WTC11 (cell line): Measurements from ENCODE around the gene B3GAT3.

Source experiments
- SP1 ChIP-seq: sonication (generic); formaldehyde crosslinking; conservative IDR thresholded peaks from 2 replicates; pipeline ENCODE4 v1.8.1; 2022; ENCODE audit warnings: missing genetic modification reagents
- TF ChIP-seq, protein P1 (sequence below): fragments of 200-600 bp; IDR thresholded peaks from 2 replicates; pipeline ENCODE4 v1.8.0; 2022; ENCODE audit warnings: antibody characterized with exemption
- TF ChIP-seq, protein P2 (sequence below): fragments of 250-450 bp; sonication (Bioruptor Pico); conservative IDR thresholded peaks from 2 replicates; pipeline ENCODE4 v1.9.0; 2021; ENCODE audit warnings: mild to moderate bottlenecking
- TF ChIP-seq, protein P3 (sequence below): sonication (generic); formaldehyde crosslinking; IDR thresholded peaks from 2 replicates; pipeline ENCODE4 v1.8.1; 2023; ENCODE audit warnings: mild to moderate bottlenecking, missing genetic modification reagents, moderate library complexity
- TF ChIP-seq, protein P4 (sequence below): sonication (generic); formaldehyde crosslinking; IDR thresholded peaks from 2 replicates; pipeline ENCODE4 v1.8.1; 2022; ENCODE audit warnings: missing genetic modification reagents, borderline replicate concordance

DNA sequence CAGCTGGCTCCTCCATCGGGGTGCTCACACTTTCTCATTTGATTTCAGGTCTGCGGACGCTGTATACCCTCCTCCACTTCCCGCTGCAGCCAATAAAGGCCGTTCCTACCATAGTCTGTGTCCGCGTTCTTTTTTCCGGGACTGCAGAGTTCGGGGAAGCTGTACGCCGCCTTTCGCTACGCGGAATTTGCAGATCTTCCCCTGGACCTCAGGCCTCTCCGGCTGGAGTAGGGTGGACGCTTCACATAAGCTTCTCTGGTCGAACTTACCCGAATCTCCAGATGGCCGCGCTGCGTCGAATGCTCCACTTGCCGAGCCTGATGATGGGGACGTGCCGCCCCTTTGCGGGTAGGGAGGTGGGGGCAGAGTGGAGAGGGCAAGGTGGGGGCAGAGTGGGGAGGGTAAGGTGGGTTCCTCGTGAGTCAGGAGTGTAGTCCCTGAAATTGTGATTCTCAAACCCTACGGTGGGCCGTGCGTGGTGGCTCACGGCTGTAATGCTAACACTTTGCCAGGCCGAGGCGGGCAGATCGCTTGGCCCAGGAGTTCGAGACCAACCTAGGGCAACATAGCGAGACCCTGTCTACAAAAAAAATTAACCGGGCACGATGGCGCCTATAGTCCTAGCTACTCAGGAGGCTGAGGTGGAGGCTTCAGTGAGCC lies 43.9 kb upstream of the B3GAT3 start:
- TF ChIP-seq, protein P1, sequence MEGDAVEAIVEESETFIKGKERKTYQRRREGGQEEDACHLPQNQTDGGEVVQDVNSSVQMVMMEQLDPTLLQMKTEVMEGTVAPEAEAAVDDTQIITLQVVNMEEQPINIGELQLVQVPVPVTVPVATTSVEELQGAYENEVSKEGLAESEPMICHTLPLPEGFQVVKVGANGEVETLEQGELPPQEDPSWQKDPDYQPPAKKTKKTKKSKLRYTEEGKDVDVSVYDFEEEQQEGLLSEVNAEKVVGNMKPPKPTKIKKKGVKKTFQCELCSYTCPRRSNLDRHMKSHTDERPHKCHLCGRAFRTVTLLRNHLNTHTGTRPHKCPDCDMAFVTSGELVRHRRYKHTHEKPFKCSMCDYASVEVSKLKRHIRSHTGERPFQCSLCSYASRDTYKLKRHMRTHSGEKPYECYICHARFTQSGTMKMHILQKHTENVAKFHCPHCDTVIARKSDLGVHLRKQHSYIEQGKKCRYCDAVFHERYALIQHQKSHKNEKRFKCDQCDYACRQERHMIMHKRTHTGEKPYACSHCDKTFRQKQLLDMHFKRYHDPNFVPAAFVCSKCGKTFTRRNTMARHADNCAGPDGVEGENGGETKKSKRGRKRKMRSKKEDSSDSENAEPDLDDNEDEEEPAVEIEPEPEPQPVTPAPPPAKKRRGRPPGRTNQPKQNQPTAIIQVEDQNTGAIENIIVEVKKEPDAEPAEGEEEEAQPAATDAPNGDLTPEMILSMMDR = no peak
- TF ChIP-seq, protein P2, sequence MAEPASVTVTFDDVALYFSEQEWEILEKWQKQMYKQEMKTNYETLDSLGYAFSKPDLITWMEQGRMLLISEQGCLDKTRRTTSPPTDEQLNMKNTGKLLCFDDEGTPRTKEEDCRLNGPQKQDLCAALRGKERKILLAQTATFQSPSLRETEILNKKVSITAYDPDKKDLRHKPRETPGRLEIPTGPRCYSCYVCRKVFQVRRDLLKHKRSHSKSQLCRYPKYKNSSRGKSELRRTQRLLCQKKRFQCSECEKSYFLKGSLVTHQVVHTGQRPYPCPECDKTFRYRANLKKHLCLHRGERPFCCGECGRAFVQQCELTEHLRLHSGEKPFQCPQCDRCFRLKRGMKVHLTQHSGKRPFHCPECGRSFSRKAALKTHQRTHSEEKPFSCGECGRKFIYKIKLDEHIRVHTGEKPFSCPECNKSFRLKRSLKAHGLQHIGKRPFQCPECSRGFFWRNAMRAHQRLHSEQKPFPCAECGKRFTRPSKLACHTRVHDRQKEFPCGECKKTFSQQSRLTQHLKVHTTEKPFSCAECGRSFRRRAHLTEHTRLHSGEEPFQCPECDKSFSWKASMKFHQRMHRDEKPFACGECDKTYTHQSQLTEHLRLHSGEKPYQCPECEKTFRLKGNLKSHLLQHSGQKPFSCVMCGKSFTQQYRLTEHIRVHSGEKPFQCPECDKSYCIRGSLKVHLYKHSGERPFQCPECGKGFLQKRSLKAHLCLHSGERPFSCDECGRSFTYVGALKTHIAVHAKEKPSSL (CRISPR knock-in tag) = no peak
- TF ChIP-seq SP1 = no peak
- TF ChIP-seq, protein P3, sequence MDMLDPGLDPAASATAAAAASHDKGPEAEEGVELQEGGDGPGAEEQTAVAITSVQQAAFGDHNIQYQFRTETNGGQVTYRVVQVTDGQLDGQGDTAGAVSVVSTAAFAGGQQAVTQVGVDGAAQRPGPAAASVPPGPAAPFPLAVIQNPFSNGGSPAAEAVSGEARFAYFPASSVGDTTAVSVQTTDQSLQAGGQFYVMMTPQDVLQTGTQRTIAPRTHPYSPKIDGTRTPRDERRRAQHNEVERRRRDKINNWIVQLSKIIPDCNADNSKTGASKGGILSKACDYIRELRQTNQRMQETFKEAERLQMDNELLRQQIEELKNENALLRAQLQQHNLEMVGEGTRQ (CRISPR knock-in tag) = no peak
- TF ChIP-seq, protein P4, sequence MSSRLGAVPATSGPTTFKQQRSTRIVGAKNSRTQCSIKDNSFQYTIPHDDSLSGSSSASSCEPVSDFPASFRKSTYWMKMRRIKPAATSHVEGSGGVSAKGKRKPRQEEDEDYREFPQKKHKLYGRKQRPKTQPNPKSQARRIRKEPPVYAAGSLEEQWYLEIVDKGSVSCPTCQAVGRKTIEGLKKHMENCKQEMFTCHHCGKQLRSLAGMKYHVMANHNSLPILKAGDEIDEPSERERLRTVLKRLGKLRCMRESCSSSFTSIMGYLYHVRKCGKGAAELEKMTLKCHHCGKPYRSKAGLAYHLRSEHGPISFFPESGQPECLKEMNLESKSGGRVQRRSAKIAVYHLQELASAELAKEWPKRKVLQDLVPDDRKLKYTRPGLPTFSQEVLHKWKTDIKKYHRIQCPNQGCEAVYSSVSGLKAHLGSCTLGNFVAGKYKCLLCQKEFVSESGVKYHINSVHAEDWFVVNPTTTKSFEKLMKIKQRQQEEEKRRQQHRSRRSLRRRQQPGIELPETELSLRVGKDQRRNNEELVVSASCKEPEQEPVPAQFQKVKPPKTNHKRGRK (CRISPR knock-in tag) = no peak
